GM19438 (cell line): ENCODE results near the gene MYG1.
"Not testable (repeated sequence)": the region's sequence is repeated elsewhere in the genome, so short reads cannot be mapped to it uniquely, and the experiment has no call there.

Experiments
- ATAC-seq: cut with Tn5 transposase; IDR thresholded peaks from one replicate; pipeline ENCODE4 v1.9.1; 2021; ENCODE audit warnings: low read depth; ENCODE audit not compliant: unreplicated experiment

The MYG1 gene

GRCh38 chr12:53279888-53280498, 19.5 kb upstream of the MYG1 start:
- ATAC-seq: no peak

- no peak for ATAC-seq
These were observed 13.0 kb upstream of the MYG1 start for GRCh38 chr12:53286448-53286847.

- no peak for ATAC-seq
These were observed 11.7 kb upstream of the MYG1 start for GRCh38 chr12:53287741-53288216.

DNA sequence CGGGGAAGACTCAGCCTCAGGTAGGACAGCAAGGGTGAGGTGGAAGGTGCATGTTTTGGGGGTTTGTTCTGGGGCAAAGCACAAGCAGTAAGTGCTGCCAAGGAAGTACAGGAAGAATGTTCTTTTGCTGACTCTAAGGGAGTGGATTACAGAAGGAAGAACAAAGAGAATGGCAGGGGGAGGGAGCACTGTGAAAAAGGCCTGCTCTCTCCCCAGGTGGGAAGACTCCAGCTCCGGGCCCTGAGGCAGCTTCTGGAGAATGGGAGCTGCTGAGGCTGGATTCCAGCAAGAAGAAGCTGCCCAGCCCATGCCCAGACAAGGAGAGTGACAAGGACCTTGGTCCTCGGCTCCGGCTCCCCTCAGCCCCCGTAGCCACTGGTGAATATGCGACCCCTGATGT, 11.2 kb upstream of the MYG1 start:
- ATAC-seq: no peak

GRCh38 chr12:53289891-53290290, 9.6 kb upstream of the MYG1 start:
- no peak for ATAC-seq

DNA sequence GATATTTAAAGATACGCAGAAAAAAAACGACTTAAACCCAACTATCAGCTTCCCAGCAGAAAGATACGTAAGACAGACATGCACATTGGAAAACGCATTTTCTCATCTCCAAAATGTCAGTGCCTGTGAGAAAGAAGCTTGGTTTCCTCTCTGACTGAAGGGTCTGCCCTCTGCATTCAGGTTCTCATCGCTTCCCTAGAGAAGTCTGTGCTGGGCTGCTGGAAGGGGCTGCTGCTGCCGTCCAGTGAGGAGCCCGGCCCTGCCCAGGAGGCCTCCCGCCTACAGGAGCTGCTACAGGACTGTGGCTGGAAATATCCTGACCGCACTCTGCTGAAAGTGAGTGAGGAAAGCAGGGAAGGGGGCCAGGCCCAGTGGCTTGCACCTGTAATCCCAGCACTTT, 8.8 kb upstream of the MYG1 start:
- ATAC-seq: no peak

- ATAC-seq: no peak
These were observed 7.1 kb upstream of the MYG1 start for GRCh38 chr12:53292426-53292825.

GRCh38 chr12:53295070-53295890, 4.2 kb upstream of the MYG1 start, which contains the start of gene PFDN5:
Gene PFDN5, plus strand, starts transcription at chr12:53295542. Its CDS starts 26 bp downstream, at chr12:53295568.
- peak; percentile 83 for ATAC-seq

GRCh38 chr12:53295891-53296219, 3.6 kb upstream of the MYG1 start:
- ATAC-seq: no peak

DNA sequence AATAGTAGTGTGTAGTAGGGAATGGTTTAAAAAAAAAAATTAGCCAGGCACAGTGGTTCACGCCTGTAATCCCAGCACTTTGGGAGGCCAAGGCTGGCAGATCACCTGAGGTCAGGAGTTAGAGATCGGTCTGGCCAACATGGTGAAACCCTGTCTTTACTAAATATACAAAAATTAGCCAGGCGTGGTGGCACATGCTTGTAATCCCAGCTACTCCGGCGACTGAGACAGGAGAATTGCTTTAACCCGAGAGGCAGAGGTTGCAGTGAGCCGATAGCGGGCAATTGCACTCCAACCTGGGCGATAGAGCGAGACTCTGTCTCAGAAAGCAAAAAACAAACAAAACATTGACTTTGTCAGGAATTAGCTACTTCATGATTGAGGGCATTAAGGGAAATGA, 2.4 kb upstream of the MYG1 start:
- ATAC-seq: not testable (repeated sequence)

DNA sequence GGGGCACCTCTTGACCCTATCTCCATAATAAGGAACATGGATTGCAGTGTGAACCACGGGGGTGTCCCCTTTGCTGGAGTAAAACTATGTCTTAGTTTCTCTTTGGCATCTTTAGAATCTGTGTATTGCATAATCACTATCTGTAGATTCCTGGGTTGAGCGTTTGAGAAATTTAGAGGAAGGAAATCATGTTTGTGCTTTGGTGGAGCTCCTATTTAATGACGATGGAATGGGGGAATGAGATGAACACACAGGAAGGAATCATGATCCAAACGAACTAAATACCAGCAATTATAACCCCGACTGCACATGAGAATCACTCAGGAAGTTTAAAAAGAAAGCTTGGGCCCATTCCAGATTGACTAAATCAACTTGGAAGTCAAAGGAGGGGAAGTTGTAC, 1.3 kb upstream of the MYG1 start:
- ATAC-seq: no peak

DNA sequence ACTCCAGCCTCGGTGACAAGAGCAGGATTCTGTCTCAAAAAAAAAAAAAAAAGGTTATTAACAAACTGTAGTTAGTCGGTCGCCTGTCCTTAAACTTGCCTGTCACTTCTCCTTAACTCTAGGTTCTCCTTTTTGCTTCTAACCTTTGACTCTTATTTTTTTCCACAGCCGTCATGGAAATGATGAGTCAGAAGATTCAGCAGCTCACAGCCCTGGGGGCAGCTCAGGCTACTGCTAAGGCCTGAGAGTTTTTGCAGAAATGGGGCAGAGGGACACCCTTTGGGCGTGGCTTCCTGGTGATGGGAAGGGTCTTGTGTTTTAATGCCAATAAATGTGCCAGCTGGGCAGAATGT, 418 bp upstream of the MYG1 start:
- no peak for ATAC-seq

DNA sequence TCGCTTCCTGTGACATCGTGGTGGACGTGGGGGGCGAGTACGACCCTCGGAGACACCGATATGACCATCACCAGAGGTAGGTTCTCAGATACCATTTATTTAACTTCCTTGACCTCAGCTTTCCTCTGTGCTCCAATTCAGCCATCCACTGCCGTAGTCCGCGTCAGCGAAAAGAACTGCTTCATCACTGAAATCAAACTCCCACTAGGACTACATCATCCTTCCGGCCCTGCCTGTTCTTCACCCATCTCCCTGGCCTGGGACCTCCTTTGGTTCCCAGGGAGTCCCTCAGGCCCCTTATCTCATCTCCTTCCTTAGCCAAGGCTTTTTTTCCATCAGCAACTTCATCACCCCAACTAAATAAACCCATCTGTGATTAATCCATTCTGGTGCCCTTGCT, 692 bp downstream of the MYG1 start:
- no peak for ATAC-seq

- ATAC-seq: no peak
These were observed 3.4 kb downstream of the MYG1 start for GRCh38 chr12:53302903-53303302.

- ATAC-seq: no peak
These were observed 7.3 kb downstream of the MYG1 start for GRCh38 chr12:53306826-53307225.

GRCh38 chr12:53308276-53308675, 8.8 kb downstream of the MYG1 start:
- ATAC-seq: no peak

- no peak for ATAC-seq
These were observed 14.5 kb downstream of the MYG1 start for GRCh38 chr12:53313996-53314395.

- ATAC-seq: no peak
These were observed 21.1 kb downstream of the MYG1 start for GRCh38 chr12:53320352-53321195.

GRCh38 chr12:53324113-53324778, 24.8 kb downstream of the MYG1 start:
- peak; percentile 40 for ATAC-seq

- peak; percentile 54 for ATAC-seq
These were observed 25.4 kb downstream of the MYG1 start for GRCh38 chr12:53324779-53325510.
